GM06990 (cell line): ENCODE data around the gene TMF1.
A peak's percentile ranks its signal among the peaks of the same experiment; 100 is the strongest.

Source experiments
- DNase-seq: peaks from one replicate; pipeline ENCODE4 v3.0.0-alpha.2; 2011; ENCODE audit not compliant: insufficient read length; ENCODE audit errors: extremely low read depth
- H3K27me3 ChIP-seq: replicated peaks from 2 replicates; pipeline ENCODE4 v1.6.0; 2011; ENCODE audit warnings: low read length; ENCODE audit not compliant: control insufficient read depth, insufficient read depth
- H3K36me3 ChIP-seq: 2 replicates; pipeline ENCODE4 v1.5.1; 2011; ENCODE audit warnings: low read length; ENCODE audit not compliant: control insufficient read depth, insufficient read depth
- H3K4me3 ChIP-seq: replicated peaks from 2 replicates; pipeline ENCODE4 v1.5.1; 2011; ENCODE audit warnings: low read depth, mild to moderate bottlenecking, control low read depth, low read length
- CTCF ChIP-seq: IDR thresholded peaks from 2 replicates; pipeline ENCODE4 v1.5.1; 2011; ENCODE audit warnings: low read length, control low read depth, mild to moderate bottlenecking, inconsistent platforms; ENCODE audit not compliant: insufficient read depth, poor library complexity, severe bottlenecking

TMF1 gene

GRCh38 chr3:69087030-69087791 lies 35.1 kb upstream of the TMF1 start:
- no peaks in the 10 kb centered on the region for H3K27me3 ChIP-seq
- H3K4me3 ChIP-seq = peak overlapping the region; percentile 64
- no peak for DNase-seq
- TF ChIP-seq CTCF = no peak
- H3K36me3 ChIP-seq = no peaks in the 10 kb centered on the region

- H3K4me3 ChIP-seq = peak overlapping the region; percentile 64
- no peaks in the 10 kb centered on the region for H3K27me3 ChIP-seq
- DNase-seq = no peak
- no peaks in the 10 kb centered on the region for H3K36me3 ChIP-seq
- no peak for TF ChIP-seq CTCF
Observed at GRCh38 chr3:69085833-69086722, 33.9 kb upstream of the TMF1 start.

GRCh38 chr3:69085168-69085832 lies 33.2 kb upstream of the TMF1 start:
- H3K4me3 ChIP-seq = peak overlapping the region; percentile 64
- no peak for TF ChIP-seq CTCF
- no peak for DNase-seq
- no peaks in the 10 kb centered on the region for H3K27me3 ChIP-seq
- H3K36me3 ChIP-seq = no peaks in the 10 kb centered on the region

- H3K36me3 ChIP-seq = no peaks in the 10 kb centered on the region
- H3K4me3 ChIP-seq = peak within 1 kb of the TSS; percentile 64
- no peaks in the 10 kb centered on the region for H3K27me3 ChIP-seq
- peak; percentile 85 for DNase-seq
- no peak for TF ChIP-seq CTCF
Observed at GRCh38 chr3:69084326-69085167, 32.4 kb upstream of the TMF1 start, which contains the start of gene ARL6IP5. Gene ARL6IP5, plus strand, starts transcription at chr3:69084937. Its CDS starts 111 bp downstream, at chr3:69085048.

GRCh38 chr3:69082805-69083204 lies 30.7 kb upstream of the TMF1 start:
- DNase-seq = peak; percentile 64
- no peaks in the 10 kb centered on the region for H3K27me3 ChIP-seq
- no peak for TF ChIP-seq CTCF

More at GRCh38 chr3:69082805-69083204, 30.7 kb upstream of the TMF1 start:
- H3K36me3 ChIP-seq = no peaks in the 10 kb centered on the region
- H3K4me3 ChIP-seq = peak overlapping the region; percentile 29
